HG02884 (cell line): ENCODE data around the gene HTATIP2.
"Not testable (repeated sequence)": the region's sequence is repeated elsewhere in the genome, so short reads cannot be mapped to it uniquely, and the experiment has no call there.

Experiments used
- ATAC-seq: cut with Tn5 transposase; IDR thresholded peaks from one replicate; pipeline ENCODE4 v1.9.1; 2021; ENCODE audit warnings: mild to moderate bottlenecking, moderate library complexity; ENCODE audit not compliant: unreplicated experiment

The HTATIP2 gene

DNA sequence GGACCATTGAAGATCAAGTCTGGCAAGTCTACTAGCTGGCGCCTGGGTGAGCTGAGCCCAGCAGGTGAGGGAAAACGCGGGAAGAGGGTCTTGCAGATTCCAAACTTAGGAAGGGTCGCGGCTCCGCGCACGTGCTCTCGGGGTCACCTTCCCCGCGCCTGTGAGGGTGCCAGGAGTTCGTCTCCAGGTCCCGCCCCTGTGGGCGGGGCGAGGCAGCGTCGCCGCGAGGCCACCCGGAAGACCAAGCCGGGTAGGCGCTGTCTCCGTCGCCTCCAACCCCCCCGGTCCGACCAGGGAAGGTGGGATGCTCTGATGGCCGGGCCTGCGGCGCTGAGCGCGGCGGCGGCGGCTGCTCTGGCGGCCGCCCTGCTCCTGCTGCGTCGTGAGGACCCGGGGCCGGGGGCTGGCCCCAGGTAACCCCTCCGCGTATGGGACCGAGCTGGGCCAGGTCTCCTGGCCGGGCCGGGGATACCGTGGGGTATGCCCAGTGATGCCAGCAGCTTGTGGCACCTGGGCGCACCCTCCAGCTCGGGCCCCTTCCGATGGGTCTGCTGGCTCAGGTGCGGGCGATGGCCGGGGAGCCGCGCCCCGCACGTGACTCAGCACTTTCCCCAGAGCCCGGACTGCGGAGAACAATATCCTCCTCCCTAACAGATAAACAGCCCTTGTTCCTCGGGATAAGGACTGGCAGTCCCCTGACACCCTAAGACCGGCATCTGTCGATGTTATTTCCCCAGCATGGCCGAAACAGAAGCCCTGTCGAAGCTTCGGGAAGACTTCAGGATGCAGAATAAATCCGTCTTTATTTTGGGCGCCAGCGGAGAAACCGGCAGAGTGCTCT is at the start of gene HTATIP2:
Gene HTATIP2, plus strand, starts transcription at position 215 of the 841 bp plus-strand sequence. Its CDS starts 524 bp downstream, at position 739.
- ATAC-seq: peak; percentile 94

DNA sequence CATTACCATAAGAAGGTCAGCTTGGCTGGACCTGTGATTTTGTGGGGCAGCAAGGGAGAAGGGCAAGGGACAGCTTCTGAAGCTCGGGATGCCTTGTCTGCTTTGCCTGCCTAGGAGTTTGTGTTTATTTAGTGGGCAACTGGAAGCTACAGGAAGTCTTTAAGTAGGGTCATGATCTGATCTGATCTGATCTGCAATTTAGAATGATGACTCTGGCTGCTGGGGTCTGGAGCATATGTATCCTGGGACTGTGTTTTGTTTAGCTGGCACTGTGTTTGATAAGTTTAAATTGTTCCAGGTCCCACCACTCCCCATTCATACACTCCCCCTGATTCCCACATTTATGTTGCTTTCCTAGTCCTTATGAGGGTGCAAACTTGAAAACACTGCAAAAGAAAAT is 47.7 kb upstream of the HTATIP2 start:
- ATAC-seq: no peak

DNA sequence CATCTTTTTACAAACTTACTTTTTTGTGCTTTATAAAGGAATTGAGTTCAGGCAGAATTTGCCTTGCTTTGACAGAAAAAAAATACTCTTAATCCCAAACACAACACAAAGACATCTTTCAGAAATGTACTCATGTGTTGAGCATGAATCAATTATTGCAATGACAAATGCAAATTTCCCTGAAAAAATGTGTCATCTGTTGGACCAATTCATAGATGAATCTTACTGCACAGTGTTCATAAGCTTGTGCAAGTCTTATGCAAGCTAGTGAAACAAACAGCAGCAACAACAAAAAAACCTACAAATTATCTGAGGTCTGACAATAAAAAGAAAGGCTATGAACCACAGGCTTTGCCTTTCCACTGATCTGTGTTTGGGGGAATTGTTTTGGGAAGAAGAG is 42.3 kb upstream of the HTATIP2 start:
- ATAC-seq: no peak

DNA sequence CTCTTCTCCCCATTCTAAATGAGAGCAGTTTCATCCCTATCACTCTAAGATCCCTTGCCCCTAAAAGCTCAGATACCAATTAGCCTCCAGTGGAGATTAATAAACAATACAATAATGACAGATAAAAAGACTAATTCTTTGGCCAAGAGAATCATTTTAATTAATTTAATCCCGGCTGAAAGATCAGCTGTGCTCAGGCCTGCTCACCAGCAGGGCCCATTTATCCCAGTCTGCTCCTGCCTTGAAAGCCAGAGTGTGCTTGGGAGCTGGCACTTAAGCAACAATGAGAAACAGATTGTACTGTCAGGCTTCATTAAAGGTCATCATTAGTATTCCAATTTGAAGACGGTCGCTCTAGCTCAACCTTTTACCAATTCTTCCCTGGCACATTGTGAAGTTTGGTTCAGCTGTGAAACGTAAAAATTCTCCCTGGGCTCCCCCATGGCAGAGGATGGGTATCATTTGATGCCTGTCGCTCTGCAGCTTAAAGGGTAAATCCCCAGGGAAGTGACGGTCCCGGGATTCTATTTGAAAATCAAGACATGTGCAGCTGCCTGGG is 36.1 kb upstream of the HTATIP2 start:
- ATAC-seq: no peak

DNA sequence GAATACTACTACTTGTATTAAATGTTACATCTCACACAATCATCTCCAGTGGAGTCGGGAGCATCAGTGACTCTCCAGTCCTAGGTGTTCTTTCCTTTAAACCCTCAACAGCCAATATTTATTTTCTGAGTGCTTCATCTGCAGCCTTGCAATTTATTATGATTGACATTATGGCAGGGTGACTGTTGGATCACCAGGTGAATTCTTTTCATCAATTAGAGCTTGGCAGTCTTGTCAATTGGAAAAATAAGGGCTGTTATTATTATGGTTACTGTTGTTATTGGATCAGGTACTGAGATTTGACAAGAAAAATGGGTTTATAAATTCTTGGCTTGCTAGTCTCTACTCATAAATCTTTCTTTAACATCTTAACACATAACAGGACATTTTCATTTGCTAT is 27.5 kb upstream of the HTATIP2 start:
- ATAC-seq: no peak

DNA sequence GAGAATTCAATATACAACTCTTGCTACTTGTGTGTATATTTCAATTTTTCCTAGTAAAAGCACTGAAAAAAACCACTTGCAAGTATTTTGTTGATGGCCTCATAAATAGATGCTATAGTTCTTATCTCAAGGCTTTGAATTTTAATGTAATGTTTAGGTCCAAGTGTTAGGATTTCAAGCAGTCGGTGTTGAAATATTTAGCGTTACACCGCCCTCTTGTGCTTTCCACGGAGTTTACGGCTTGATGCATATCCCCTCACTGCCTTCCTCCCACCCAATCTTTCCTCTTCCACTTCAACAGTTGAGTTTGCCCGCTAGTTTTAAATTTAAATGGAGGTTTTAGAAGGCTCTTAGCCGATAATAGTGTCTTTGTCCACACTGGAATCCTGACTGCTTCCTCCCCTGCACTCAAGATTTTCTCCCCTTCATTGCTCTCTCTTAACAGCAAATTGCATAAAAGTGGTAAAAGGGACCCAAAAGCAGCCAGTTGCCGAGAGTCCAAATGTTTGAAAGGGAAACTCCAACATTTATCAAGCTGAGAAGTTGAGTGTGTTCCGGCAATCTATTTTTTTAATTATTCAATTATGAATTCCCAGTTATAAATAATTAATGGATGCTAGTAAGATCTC is 25.9 kb upstream of the HTATIP2 start:
- no peak for ATAC-seq

DNA sequence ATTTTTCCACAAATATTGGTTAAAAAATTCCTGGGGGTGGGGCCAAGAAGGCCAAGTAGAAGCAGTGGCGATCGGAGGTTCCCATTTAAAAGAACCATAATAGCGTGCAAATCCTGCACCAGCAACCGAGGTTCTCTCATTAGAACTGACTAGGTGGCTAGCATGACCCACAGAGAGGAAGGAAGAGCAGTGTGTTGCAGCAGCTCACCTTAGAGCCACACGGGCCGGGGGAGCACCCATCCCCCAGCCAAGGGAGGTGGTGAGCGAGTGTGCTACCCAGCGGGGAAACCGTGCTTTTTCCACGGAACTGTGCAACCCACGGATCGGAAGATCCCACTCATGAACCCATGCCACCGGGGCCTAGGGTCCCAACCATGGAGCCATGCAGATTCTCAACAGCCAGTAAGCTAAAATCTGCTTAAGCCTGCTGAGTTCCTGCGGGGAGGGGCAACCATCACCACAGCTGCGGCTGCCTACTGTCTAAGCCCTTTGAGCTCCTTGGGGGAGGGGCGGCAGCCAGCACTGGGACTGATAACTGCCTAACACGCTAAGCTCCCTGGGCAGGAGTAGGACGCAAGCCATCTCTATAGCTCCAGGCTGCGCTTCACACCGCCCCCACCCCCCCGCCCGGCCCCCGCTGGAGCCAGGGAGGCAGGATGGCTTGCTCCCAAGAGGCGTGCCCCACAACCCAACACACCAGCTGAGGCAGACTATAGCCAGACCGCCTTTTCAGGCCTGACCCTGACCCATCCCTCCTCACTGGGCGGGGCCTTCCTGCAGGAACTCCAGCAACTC is 21.0 kb upstream of the HTATIP2 start:
- no peak for ATAC-seq

DNA sequence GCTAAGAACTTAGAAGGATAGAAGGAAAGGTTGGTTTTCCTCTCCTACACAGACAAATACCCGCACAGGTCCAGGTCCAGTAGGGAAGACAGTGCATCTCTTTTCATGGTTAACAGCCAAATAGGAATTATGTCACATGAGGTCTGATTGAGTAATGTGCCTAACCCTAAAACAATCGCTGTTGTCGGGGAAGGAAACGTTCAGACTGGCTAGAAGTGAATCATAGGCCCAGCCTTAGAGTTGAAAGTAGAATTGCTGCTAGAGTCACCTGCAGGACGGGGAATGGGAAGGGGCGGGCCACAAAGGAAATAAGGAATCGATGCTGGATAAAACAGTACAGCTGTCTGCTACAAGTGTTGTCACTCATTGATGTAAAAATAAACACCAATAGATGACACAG is 12.4 kb upstream of the HTATIP2 start:
- no peak for ATAC-seq

DNA sequence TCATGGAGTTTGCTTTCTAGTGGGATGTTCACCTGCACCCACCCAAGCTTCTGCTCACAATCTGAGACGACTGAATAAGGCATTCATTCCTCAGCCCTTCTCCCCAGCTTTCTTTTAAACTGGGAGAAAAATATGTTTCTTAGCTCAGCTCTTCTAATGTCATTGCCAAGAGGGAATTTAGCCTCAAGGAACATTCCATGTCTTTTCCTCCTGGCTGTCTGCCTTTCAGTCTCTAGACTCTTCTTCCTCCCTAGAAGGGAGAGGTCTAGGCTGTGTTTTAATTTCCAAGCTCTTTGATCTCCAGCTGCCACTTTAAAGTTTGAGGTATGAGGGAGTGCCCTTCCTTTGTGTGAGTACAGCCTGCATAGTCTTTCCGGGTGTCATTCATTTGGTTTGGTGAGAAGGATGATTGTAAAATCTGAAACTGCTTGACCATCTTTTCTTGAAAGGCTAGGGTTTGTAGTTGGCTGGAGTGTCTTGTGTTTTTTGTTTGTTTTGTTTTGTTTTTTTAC is 11.7 kb upstream of the HTATIP2 start:
- no peak for ATAC-seq

DNA sequence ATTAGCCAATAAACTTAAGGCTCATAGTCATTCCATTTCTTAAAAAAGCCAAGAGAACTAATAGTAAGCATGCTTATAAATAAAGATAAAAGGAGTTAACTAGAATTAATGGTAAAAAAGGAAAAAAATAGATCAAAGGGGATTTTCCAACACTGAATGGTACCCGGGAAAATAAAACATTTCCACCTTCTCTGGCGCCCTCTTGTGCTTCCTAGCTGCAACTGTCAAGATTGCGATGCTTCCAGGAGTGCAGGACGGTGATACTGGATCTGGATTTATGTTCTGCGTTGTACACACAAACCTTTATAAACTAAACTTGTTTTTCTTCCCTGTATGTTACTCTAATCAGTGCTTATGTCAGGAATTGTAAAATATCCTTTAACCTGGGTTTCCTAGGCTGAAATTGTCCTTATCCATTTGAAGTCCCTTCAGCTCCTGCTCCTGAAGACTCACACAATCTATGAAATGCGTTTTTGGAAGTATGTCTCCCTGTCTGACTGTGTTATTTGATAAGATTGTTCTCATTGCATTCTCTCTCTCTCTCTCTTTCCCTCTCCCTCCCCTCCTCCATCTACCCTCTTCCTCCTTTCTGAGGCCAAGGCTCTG is 9.6 kb upstream of the HTATIP2 start:
- ATAC-seq: no peak

DNA sequence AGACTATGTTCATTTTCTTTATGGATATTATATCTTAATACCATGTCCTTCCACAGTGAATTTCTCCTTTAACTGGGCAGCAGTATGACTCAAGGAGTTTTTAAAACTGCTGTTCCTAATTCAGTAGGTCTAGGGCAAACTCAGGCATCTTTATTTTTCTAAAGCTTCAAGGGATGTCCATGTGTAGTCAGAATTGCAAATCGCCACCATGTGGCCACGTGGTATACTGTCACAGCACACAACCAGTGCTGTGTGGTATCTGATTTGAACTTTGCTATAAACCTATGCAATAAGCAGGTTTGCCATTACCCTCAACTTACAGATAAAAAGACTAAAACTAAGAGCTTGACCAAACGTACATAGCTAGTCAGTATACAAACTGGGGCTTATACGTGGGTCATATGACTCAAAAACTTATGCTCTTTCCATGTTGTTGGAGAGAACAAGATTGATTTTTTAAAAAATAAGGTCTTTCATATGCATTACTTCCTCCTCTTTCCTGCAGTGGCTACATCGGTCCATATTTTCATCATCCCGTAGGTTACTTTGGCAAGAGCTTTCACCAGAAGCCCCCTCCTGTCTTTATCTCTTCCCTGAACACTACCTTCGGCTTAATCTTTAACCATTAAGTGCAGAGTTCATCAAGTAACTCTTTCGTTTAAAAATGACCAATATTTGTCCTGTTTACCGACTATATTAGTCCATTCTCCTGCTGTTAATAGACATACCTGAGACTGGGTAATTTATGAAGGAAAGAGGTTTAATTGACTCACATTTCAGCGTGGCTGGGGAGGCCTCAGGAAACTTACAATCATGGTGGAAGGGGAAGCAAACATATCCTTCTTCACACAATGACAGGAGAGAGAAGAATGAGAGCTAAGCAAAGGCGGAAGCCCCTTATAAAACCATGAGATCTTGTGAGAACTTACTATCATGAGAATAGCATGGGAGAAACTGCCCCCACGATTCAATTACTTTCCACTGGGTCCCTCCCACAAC is 8.0 kb upstream of the HTATIP2 start:
- ATAC-seq: peak; percentile 92

DNA sequence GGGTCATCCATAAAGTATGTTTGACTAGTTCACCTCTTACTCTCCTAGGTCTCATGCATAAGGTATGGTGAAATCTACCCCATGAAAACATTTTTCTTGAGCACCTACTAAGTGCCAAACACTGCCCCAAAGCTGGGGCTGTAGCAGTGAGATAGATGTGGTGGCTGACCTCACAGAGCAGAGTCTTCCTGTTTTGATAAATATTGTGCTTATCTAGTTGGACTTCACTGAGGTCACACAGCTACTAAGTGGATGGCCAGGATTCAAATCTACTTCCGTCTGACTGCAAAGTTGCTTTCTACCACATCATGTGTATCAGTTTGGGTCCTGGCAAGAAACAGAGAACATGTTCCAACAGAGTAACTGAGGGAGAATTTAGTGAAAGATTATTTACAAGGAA is 6.4 kb upstream of the HTATIP2 start:
- no peak for ATAC-seq

DNA sequence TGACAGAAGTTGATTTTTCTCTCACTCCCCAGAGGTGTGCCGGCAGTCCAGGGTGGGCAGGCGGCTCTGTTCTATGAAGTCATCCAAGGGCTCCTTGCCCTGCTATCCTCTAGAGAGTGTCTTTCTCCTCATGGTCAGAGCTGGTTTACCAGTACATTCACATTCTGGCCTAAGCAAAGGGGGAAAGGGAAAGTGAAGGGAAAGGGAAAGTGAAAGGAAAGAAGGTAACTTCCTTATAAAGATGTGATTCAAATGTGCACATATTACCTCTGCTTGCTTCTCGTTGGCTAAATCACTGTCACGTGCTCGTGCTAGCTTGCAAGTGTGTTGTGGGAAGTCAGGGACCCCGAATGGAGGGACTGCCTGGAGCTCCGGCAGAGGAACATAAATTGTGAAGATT is 2.9 kb upstream of the HTATIP2 start:
- peak; percentile 28 for ATAC-seq

DNA sequence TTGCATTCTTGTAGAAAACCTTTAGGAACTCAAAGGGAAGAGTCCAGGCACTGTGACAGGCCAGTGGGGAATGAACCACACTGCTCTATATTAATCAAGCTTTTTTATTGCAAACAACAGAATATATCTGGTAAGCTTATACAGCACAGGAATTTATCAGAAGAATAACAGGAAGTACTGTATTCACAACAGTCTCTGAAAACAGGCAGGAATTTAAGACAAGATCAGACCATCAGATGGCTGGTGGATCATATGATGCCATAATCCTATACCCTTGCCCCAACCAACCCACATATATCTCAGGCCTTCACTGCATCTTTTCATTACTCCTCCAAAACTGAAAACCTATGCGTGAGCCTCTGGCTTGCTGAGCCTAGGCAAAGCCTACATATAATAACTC is 1.0 kb upstream of the HTATIP2 start:
- no peak for ATAC-seq

DNA sequence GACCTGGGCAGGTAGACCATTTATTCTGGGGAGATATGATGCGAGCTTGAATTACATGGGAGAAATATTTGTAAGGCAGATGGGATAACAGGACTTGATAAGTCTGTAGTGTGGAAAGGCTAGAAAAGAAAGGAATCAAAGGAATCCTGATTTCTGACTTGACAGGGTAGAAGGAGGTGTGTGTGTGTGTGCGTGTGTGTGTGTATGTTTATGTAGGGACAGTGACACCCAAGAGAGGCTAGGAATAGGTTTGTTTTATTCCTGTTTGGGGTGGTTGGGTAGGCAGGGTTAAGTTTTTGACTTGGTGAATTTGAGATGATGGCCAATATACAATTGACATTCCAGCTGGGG is 390 bp upstream of the HTATIP2 start:
- ATAC-seq: peak; percentile 10

DNA sequence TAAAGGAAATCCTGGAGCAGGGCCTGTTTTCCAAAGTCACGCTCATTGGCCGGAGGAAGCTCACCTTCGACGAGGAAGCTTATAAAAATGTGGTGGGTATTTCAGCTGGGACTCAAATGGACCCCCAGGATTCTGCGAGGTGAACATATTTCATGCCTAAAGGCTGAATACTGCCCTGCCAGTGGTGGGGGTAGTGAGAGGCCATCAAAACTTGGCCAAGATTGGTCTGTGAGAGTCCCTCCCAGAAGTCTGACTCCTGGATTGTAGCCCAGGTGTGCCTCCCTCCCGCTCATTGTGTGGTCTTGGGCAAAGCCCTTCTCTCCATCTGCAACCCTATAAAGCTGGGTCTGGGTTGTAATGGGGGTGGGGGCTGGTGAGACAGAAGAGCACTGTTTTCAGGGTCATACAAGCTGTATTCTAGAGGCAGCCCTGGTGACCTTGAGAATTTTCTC is 853 bp downstream of the HTATIP2 start:
- no peak for ATAC-seq

DNA sequence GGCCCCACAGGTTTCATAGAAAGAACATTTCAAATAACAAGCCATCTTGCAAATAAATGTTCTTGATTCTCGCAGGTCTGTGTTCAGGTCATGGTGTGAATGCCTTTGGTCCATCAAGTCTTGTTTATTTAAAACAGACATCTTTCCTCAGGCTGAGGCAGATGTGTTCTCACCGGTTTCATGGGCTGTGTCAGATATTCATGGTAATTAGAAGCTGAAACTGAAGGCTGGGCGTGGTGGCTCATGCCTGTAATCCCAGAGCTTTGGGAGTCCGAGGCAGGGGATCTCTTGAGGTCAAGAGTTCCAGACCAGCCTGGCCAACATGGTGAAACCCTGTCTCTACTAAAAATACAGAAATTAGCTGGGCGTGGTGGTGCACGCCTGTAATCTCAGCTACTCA is 2.0 kb downstream of the HTATIP2 start:
- ATAC-seq: not testable (repeated sequence)

DNA sequence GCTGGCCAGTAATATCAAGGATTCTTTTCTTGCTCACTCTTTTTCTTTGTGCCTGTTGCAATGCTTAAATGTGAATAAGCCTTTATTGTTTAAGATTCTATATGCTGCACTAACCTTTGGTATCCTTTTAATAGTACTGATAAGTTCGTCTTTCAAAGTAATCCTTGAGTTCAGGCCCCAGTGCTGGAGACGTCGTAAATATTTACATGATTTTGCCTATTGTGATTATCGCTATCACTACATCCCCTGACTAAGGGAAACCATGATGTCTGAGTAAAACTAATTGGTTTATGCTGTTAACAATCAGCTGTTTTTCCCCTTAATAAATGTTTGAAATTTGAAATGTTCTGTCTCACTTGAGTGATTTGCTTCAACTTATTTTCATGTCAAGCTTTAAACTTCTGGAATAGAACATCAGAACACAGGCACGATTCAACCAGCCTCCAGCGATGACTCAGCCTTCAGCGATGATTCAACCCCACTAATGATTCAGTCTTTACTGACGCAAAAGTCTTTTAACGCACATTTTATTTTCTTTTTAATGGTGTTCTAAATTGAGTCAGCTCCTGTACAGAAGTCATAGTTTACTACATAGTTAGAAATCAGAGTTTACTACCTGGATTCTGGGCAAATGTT is 3.9 kb downstream of the HTATIP2 start:
- no peak for ATAC-seq

DNA sequence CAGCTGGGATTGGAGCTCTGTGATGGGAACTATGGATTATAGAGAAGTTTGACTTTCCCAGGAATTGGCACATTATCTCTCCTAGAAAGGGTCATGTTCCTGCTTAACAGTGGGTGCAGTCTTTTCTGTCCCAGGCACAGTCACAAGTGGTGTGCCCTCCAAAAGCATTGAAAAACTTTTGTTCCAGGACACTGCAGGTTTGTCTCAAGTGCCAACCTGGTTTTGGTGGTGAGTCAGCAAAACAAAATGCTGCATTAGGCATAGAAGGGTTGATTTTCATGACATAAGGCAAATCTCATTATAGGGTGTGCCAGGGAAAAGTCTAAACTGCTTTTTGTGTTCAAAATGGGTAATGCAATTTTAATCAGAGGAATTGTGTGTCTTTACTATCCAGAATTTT is 4.9 kb downstream of the HTATIP2 start:
- no peak for ATAC-seq
